Thyroid gland (tissue), 4 donors: Measurements from ENCODE around the gene MAPK1. TPM values are rescaled to one million over a fixed set of nuclear protein-coding genes. Genes with fewer than 3 reads are reported as not detected.
"Not testable (repeated sequence)": the region's sequence is repeated elsewhere in the genome, so short reads cannot be mapped to it uniquely, and the experiment has no call there.

Source experiments
- DNase-seq, 2 donors: peaks; one replicate each; pipeline ENCODE4 v3.0.0-alpha.2; 2019
- H3K27ac ChIP-seq, 3 donors: fragments of 200-600 bp; sonication (generic); 1 replicate in 2 of 3; 2 replicates in 1 of 3; pipeline ENCODE4 v1.5.1; 2016 to 2019; ENCODE audit warnings: mild to moderate bottlenecking in 1 of 3, moderate library complexity in 1 of 3
- H3K27me3 ChIP-seq: fragments of 200-600 bp; sonication (generic); one replicate; pipeline ENCODE4 v1.5.1; 2019
- H3K36me3 ChIP-seq, 2 donors: fragments of 200-600 bp; sonication (generic); one replicate each; pipeline ENCODE4 v1.5.1; 2016 to 2019
- H3K4me1 ChIP-seq, 2 donors: fragments of 200-600 bp; sonication (generic); one replicate each; pipeline ENCODE4 v1.5.1; 2017 to 2019
- H3K4me3 ChIP-seq, 3 donors: fragments of 200-600 bp; sonication (generic); replicated peaks in 1 of 3; 1 replicate in 2 of 3; 2 replicates in 1 of 3; pipeline ENCODE4 v1.5.1; 2016; ENCODE audit warnings: mild to moderate bottlenecking in 1 of 3
- H3K9me3 ChIP-seq: fragments of 200-600 bp; sonication (generic); one replicate; pipeline ENCODE4 v1.5.1; 2017
- POLR2A ChIP-seq, 2 donors: fragments of 450-650 bp; IDR thresholded peaks; one replicate each; pipeline ENCODE4 v1.6.1; 2017; ENCODE audit warnings: antibody characterized with exemption in 2 of 2, mild to moderate bottlenecking in 2 of 2, moderate library complexity in 1 of 2
- WGBS, 2 donors: methylation state at CpG; one replicate each; pipeline ENCODE4 v1.1.5; 2017; 5-methylcytosine and 5-hydroxymethylcytosine counted together
- intact Hi-C: fragments of 100-400 bp; cut with DNase I; formaldehyde crosslinking; loops from one replicate; pipeline ENCODE4 v1.15.1; 2023
- total RNA-seq, 4 donors: library from RNA; depleted of rRNA; stranded (reverse); fragments of >200 nt; gene quantifications; one replicate each; pipeline ENCODE4 v1.2.3, GENCODE V29; 2016
- TF ChIP-seq, protein P1 (sequence below), 6 experiments: fragments of 200-600 bp in 3 of 6; fragments of 450-650 bp in 3 of 6; sonication (generic) in 3 of 6; IDR thresholded peaks; one replicate each; pipeline ENCODE4 v1.5.1; 2016 to 2019; ENCODE audit warnings: antibody characterized with exemption in 6 of 6, mild to moderate bottlenecking in 2 of 6, inconsistent platforms in 1 of 6, moderate library complexity in 1 of 6

Gene MAPK1
- total RNA-seq, 4 donors from 2014 or later, result 83.1 to 145 (median 97.9) TPM

DNA sequence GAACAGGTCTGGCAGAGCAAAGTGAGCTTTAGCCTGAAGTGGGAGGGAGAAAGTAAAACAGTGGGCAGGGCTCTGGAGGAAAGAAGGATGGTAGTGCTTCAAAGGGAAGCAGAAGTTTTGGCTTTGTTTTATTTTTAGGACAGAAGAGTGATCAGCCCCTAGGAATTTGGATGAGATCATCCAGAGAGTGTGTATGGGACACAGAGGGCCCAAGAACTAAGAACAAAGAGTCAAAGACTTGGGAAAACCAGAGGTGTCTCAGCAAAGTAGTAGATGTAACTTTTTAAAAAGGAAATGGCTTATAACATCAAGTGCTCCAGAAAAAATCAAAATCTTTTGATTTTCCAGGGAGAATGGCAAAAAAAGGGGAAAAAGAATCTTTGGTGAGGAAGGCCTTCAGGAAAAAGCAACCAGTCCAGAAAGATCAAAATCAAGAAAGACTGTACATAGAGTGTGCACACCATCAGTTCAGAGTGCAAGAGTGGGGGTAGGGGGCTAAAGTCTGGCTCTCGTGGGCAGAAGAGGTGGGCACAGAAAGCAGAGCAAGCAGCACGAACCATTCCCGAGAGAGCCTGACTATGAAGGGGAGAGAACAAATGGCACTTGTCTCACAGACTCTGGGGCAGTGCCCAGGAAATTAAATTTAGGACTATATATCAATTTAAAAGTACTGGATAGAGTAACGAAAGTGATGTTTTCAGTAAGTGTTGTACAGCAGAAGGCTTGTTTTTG, 30.0 kb downstream of the MAPK1 start:
- H3K36me3 ChIP-seq, result no peaks in the 10 kb centered on the region
- peaks cover 22 to 53% of the 10 kb centered on the region in 2 donors for H3K4me1 ChIP-seq
- no peaks in the 10 kb centered on the region for H3K9me3 ChIP-seq
- H3K4me3 ChIP-seq, result no peak overlapping the region
- intact Hi-C loops, result no loop called here
- DNase-seq, result peak; percentile 51 to 60
- H3K27ac ChIP-seq, result peak overlapping the region; percentile 60 to 89 (median 70)
- H3K27me3 ChIP-seq, result no peaks in the 10 kb centered on the region
- WGBS, 2 donors, result 40 to 46% methylated on average over 4 of the region's 4 CpGs
- no peak for TF ChIP-seq POLR2A (IDR thresholded peaks at IDR 0.05)
- TF ChIP-seq, protein P1, sequence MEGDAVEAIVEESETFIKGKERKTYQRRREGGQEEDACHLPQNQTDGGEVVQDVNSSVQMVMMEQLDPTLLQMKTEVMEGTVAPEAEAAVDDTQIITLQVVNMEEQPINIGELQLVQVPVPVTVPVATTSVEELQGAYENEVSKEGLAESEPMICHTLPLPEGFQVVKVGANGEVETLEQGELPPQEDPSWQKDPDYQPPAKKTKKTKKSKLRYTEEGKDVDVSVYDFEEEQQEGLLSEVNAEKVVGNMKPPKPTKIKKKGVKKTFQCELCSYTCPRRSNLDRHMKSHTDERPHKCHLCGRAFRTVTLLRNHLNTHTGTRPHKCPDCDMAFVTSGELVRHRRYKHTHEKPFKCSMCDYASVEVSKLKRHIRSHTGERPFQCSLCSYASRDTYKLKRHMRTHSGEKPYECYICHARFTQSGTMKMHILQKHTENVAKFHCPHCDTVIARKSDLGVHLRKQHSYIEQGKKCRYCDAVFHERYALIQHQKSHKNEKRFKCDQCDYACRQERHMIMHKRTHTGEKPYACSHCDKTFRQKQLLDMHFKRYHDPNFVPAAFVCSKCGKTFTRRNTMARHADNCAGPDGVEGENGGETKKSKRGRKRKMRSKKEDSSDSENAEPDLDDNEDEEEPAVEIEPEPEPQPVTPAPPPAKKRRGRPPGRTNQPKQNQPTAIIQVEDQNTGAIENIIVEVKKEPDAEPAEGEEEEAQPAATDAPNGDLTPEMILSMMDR (IDR thresholded peaks at IDR 0.05), result no peak

DNA sequence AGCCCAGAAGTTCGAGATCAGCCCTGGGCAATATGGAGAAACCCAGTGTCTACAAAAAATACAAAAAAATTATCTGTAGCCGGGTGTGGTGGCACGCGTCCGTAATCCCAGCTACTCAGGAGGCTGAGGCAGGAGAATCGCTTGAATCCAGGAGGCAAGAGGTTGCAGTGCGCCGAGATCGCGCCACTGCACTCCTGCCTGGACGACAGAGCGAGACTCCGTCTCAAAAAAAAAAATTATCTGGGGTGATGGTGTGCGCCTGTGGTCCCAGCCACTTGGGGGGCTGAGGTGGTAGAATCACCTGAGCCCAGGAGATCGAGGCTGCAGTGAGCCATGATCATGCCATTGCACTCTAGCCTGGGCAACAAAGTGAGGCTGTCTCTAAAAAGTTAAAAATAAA, 31.0 kb downstream of the MAPK1 start:
- H3K9me3 ChIP-seq, H3K4me3 ChIP-seq, DNase-seq, H3K27me3 ChIP-seq, intact Hi-C loops, H3K36me3 ChIP-seq: not testable (repeated sequence)
- WGBS, 2 donors, result 94 to 95% methylated on average over 15 of the region's 15 CpGs
- peaks cover 24 to 58% of the 10 kb centered on the region in 2 donors for H3K4me1 ChIP-seq
- H3K27ac ChIP-seq, result peak overlapping the region in 2 of 3 donors; percentile 26 to 37

DNA sequence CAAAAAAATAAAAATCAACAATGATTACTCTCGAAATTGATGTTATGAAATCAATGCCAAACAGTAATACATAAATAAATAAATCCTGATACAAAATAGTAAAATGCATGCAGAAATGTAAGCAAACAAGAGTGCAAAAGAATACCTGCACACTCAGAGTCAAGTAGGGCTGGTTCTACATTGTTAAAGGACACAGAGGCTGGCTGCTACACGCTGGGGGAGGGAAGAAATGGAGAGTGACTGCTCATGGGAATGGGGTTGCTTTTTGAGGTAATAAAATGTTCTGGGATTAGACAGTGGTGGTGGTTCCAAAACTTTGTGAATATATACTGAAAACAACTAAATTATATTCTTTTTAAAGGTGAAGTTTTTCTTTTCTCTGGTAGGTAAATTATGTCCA, 32.1 kb downstream of the MAPK1 start:
- Histone ChIP-seq H3K4me1 (peaks cover 23 to 58% of the 10 kb centered on the region in 2 donors), H3K9me3 (no peaks in the 10 kb centered on the region), H3K36me3 (no peaks in the 10 kb centered on the region), H3K27me3 (no peaks in the 10 kb centered on the region), H3K4me3 (no peak overlapping the region), H3K27ac (peak overlapping the region in 1 of 3 donors; percentile 19)
- TF ChIP-seq POLR2A (IDR thresholded peaks at IDR 0.05), result no peak
- TF ChIP-seq, protein P1 (IDR thresholded peaks at IDR 0.05), result no peak
- WGBS, 2 donors, result 30 to 33% methylated on average over 2 of the region's 2 CpGs
- intact Hi-C loops, result no loop called here
- DNase-seq, result peak; percentile 24 to 41

DNA sequence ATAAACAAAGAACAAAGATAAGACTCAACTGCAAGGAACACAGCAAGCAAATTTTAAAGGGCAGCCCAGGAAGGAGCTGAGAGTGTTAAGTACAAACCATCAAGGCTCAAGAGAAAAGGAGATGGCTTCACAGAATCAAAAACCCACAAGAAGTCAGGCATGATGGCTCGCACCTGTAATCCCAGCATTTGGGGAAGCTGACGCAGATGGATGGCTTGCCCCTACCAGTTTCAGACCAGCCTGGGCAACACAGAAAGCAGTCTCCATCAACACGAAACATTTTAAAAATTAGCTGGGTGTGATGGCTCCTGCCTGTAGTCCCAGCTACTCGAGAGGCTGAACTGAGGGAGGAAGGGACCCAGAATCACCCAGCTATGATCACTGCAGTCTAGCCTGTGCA, 32.6 kb downstream of the MAPK1 start:
- Histone ChIP-seq H3K36me3 (no peaks in the 10 kb centered on the region), H3K4me3 (no peak overlapping the region), H3K27ac (peak overlapping the region in 1 of 3 donors; percentile 19), H3K4me1 (peaks cover 26 to 62% of the 10 kb centered on the region in 2 donors), H3K9me3 (no peaks in the 10 kb centered on the region), H3K27me3 (no peaks in the 10 kb centered on the region)
- intact Hi-C loops, result no loop called here
- TF ChIP-seq, protein P1 (IDR thresholded peaks at IDR 0.05), result no peak
- TF ChIP-seq POLR2A (IDR thresholded peaks at IDR 0.05), result no peak
- WGBS, 2 donors, result 50 to 62% methylated on average over 4 of the region's 4 CpGs
- DNase-seq, result no peak

DNA sequence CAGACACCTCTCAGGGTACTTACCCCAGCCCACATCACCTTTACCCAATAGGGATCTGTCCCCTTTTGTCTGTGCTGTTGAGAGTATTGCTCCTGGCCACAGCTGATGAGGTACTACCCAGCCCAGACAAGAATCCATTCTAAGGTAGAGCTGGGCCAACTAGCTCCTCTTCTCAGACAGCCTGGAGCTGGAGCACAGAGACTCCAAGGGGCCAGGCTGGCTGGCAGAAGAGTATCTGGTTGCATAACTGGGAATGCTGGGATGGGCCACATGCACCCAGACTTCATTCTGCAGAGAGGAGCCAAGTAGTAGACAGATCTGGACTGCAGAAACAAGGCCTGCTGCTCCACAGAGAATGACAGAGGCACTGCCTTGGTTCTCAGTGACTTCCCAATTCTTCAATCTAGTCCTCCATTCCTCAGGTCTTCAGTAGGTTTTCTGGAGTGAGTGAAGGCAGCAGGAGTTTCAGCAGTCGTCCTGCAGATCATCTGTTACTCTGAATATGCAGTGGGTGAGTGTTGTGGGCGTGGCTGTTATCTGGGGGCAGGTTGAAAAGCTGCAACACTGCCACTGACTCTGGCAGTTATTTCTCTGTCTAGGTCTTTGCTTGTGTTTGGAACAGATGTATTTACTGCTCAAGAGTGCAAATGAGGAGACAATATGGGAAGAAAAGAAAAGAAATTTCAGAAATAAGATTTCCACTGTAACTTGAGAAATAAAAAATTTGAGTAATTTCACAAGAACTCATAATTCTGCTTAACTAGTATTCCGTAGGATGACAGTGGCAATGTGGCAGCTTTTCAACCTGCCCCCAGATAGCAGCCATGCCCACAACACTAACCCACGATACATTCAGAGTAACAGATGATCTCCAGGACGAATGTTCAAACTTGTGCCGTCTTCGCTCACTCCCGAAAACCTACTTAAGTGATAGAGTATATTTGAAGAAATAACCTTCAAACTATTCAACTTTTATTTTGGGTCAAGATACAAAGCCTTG, 34.9 kb downstream of the MAPK1 start:
- no peak for DNase-seq
- no peaks in the 10 kb centered on the region for H3K36me3 ChIP-seq
- H3K4me3 ChIP-seq, result no peak overlapping the region
- H3K27ac ChIP-seq, result no peak overlapping the region
- intact Hi-C loops, result no loop called here
- peaks cover 25 to 52% of the 10 kb centered on the region in 2 donors for H3K4me1 ChIP-seq
- H3K9me3 ChIP-seq, result no peaks in the 10 kb centered on the region
- WGBS, 2 donors, result 83% methylated on average over 8 of the region's 8 CpGs
- TF ChIP-seq, protein P1 (IDR thresholded peaks at IDR 0.05), result no peak
- TF ChIP-seq POLR2A (IDR thresholded peaks at IDR 0.05), result no peak
- H3K27me3 ChIP-seq, result no peaks in the 10 kb centered on the region
